Upper lobe of right lung (tissue), 1 donor: Measurements from ENCODE around the gene MROH8. TPM values are rescaled to one million over a fixed set of nuclear protein-coding genes. Genes with fewer than 3 reads are reported as not detected.

Source experiments
- ATAC-seq: fragments of 200-7000 bp; cut with Tn5 transposase; one replicate; pipeline ENCODE4 v1.9.1; 2020; ENCODE audit warnings: mild to moderate bottlenecking, moderate library complexity
- DNase-seq: peaks from one replicate; pipeline ENCODE4 v3.0.0-alpha.2; 2020
- H3K27ac ChIP-seq: fragments of 200-600 bp; one replicate; pipeline ENCODE4 v1.8.0; 2022
- H3K27me3 ChIP-seq: fragments of 200-600 bp; one replicate; pipeline ENCODE4 v1.8.0; 2022; ENCODE audit warnings: mild to moderate bottlenecking
- H3K36me3 ChIP-seq: fragments of 200-600 bp; one replicate; pipeline ENCODE4 v1.8.0; 2022
- H3K4me1 ChIP-seq: fragments of 200-600 bp; one replicate; pipeline ENCODE4 v1.8.0; 2022
- H3K4me3 ChIP-seq: fragments of 200-600 bp; one replicate; pipeline ENCODE4 v1.8.0; 2022; ENCODE audit warnings: mild to moderate bottlenecking
- H3K9me3 ChIP-seq: fragments of 200-600 bp; one replicate; pipeline ENCODE4 v1.8.0; 2022
- intact Hi-C: fragments of 100-400 bp; cut with DNase I; formaldehyde crosslinking; loops from one replicate; pipeline ENCODE4 v1.11.0; 2022
- total RNA-seq: library from RNA; stranded (reverse); fragmentation: NEBNext Ultra II Directional; extraction: Animal tissue kit (Norgen Biotek cat#: 25700); gene quantifications from one replicate; pipeline ENCODE4 v1.2.1, GENCODE V29; 2021
- TF ChIP-seq, protein P1 (sequence below): fragments of 200-600 bp; IDR thresholded peaks from one replicate; pipeline ENCODE4 v1.8.0; 2022; ENCODE audit warnings: antibody characterized with exemption
- donor health status: DM: no; HTN: yes; CAD: no; lungs with severe emphysema.

The MROH8 gene
- total RNA-seq, 1 donor from 2014 or later = 1.5 TPM

DNA sequence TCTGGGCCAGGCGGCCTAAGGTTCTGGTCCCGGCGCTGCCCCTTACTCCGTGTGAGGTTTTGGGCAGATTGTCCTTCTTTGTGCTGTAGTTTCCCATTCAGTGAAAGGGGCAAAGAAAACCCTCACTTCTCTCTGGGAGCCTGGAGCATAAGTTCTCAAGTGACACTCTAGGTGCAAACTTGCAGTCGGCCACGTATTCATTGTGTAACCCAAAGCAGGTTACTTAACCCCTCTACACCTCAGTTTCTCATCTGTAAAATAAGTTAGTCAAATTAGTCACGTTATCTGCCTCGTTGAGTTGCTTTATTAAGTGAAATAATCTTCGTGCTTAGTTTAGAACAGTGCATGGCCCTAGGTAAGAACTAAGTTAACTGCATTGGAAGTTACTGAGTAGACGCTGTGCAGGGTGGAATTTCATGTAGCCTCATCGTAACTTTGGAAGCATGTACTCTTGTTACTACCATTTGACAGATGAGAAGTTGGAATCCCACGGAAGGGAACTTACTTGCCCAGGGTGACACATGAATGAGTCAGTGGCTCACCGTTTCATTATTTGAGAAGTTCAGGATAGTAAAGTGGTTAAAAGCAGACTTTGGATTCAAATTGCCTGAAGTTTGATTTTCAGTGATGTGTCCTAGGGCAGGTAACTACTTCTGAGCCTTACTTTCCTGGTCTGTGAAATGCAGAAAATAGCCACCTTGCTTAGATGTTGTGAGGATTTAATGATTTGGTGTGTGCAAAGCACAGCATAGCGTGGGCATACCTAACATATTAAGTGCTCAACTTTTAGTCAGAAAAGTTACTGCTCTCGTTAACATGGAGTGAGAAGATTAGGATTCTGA is 556 bp upstream of the MROH8 start:
- Histone ChIP-seq H3K9me3 (no peaks in the 10 kb centered on the region), H3K27ac (peak overlapping the region; percentile 98), H3K4me3 (peak overlapping the region; percentile 77), H3K27me3 (no peaks in the 10 kb centered on the region), H3K4me1 (peaks cover 19% of the 10 kb centered on the region), H3K36me3 (peaks cover 16% of the 10 kb centered on the region)
- intact Hi-C loops = no loop called here
- TF ChIP-seq, protein P1, sequence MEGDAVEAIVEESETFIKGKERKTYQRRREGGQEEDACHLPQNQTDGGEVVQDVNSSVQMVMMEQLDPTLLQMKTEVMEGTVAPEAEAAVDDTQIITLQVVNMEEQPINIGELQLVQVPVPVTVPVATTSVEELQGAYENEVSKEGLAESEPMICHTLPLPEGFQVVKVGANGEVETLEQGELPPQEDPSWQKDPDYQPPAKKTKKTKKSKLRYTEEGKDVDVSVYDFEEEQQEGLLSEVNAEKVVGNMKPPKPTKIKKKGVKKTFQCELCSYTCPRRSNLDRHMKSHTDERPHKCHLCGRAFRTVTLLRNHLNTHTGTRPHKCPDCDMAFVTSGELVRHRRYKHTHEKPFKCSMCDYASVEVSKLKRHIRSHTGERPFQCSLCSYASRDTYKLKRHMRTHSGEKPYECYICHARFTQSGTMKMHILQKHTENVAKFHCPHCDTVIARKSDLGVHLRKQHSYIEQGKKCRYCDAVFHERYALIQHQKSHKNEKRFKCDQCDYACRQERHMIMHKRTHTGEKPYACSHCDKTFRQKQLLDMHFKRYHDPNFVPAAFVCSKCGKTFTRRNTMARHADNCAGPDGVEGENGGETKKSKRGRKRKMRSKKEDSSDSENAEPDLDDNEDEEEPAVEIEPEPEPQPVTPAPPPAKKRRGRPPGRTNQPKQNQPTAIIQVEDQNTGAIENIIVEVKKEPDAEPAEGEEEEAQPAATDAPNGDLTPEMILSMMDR = no peak
- DNase-seq (no peak), ATAC-seq (no peak)

- H3K4me3 ChIP-seq = no peak overlapping the region
- no peaks in the 10 kb centered on the region for H3K36me3 ChIP-seq
- TF ChIP-seq, protein P1 = no peak
- intact Hi-C loops = no loop called here
- no peaks in the 10 kb centered on the region for H3K9me3 ChIP-seq
- H3K27me3 ChIP-seq = no peaks in the 10 kb centered on the region
- ATAC-seq = no peak
- no peak for DNase-seq
- H3K27ac ChIP-seq = no peak overlapping the region
- no peaks in the 10 kb centered on the region for H3K4me1 ChIP-seq
Observed at GRCh38 chr20:37172836-37173235, 6.5 kb downstream of the MROH8 start.

DNA sequence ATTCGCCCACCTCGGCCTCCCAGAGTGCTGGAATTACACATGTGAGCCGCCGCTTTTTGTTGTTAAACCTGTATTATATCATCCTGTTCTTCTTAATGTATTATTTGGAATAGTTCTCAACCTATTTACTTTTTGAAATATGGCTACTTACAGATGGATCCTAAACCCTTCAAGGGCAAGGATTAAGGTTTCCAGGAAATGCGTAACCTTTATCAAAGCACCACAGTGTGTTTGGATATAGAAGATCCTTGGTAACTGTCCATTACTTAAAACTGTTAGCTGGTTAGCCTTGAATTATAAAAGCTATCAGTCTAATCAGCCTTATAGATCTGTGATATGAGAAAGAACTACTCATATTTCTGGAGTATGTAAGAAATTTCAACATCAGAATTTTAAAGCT is 12.5 kb downstream of the MROH8 start:
- TF ChIP-seq, protein P1 = no peak
- Histone ChIP-seq H3K36me3 (no peaks in the 10 kb centered on the region), H3K27me3 (no peaks in the 10 kb centered on the region), H3K4me3 (no peak overlapping the region), H3K4me1 (no peaks in the 10 kb centered on the region), H3K27ac (no peak overlapping the region), H3K9me3 (no peaks in the 10 kb centered on the region)
- ATAC-seq (no peak), DNase-seq (no peak)
- intact Hi-C loops = no loop called here

- Histone ChIP-seq H3K4me1 (no peaks in the 10 kb centered on the region), H3K27ac (no peak overlapping the region), H3K9me3 (no peaks in the 10 kb centered on the region), H3K4me3 (no peak overlapping the region), H3K27me3 (no peaks in the 10 kb centered on the region), H3K36me3 (no peaks in the 10 kb centered on the region)
- ATAC-seq = no peak
- intact Hi-C loops = no loop called here
- TF ChIP-seq, protein P1 = no peak
- no peak for DNase-seq
Observed at GRCh38 chr20:37165031-37165430, 14.3 kb downstream of the MROH8 start.

GRCh38 chr20:37163832-37164554 is 15.4 kb downstream of the MROH8 start:
- TF ChIP-seq, protein P1 = no peak
- intact Hi-C loops = no loop called here

More at GRCh38 chr20:37163832-37164554, 15.4 kb downstream of the MROH8 start:
- Histone ChIP-seq H3K27ac (no peak overlapping the region), H3K9me3 (no peaks in the 10 kb centered on the region), H3K27me3 (no peaks in the 10 kb centered on the region), H3K4me1 (no peaks in the 10 kb centered on the region), H3K4me3 (no peak overlapping the region), H3K36me3 (no peaks in the 10 kb centered on the region)
- ATAC-seq (no peak), DNase-seq (no peak)
